Measurements from ENCODE around the gene PPP1R12B. TPM values are rescaled to one million over a fixed set of nuclear protein-coding genes. Genes with fewer than 3 reads are reported as not detected.

PPP1R12B gene
- polyA plus RNA-seq, 1 experiment: 38.6 TPM

DNA sequence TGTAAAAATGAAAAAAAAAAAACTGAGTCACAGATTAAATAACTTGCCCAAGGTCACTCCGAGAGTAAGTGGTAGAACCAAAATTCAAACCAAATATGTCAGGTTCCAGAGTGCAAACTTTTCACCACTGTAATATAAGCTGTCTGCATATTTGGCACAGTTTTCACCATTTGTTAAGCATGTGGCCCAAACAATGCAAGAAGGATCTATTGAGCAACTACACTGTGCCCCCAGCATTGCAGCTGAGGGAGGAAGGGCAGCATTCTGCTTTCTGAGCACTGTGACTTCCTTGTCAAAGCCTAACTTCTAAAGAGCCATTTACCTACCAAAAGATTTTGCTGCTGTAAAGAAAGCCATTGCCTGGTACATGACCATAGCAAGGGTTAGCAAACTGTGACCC lies 228.3 kb downstream of the PPP1R12B start:
- peak; percentile 63 for DNase-seq (ENCODE audit: low read depth, low spot score)
- H3K27ac ChIP-seq (ENCODE audit: low read depth, low read length): peak overlapping the region; percentile 84
- CTCF ChIA-PET: interaction anchor here (0.9 to 5.2 kb wide), 4 partner anchors 15 to 234 kb away, joined by 3 to 29 read pairs (median 4); no protein-coding TSS in a partner anchor
- H3K4me3 ChIP-seq (ENCODE audit: low read depth, low read length): no peak overlapping the region
- TF ChIP-seq, protein P1, sequence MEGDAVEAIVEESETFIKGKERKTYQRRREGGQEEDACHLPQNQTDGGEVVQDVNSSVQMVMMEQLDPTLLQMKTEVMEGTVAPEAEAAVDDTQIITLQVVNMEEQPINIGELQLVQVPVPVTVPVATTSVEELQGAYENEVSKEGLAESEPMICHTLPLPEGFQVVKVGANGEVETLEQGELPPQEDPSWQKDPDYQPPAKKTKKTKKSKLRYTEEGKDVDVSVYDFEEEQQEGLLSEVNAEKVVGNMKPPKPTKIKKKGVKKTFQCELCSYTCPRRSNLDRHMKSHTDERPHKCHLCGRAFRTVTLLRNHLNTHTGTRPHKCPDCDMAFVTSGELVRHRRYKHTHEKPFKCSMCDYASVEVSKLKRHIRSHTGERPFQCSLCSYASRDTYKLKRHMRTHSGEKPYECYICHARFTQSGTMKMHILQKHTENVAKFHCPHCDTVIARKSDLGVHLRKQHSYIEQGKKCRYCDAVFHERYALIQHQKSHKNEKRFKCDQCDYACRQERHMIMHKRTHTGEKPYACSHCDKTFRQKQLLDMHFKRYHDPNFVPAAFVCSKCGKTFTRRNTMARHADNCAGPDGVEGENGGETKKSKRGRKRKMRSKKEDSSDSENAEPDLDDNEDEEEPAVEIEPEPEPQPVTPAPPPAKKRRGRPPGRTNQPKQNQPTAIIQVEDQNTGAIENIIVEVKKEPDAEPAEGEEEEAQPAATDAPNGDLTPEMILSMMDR (IDR thresholded peaks at IDR 0.05; ENCODE audit: low read depth, low read length): no peak
- no peaks in the 10 kb centered on the region for H3K9me3 ChIP-seq (ENCODE audit: control insufficient read depth, insufficient read depth, low read length)
- no peaks in the 10 kb centered on the region for H3K27me3 ChIP-seq (ENCODE audit: control insufficient read depth, insufficient read depth, low read length)
- POLR2A ChIA-PET: interaction anchor here (0.7 to 3.3 kb wide), 4 partner anchors 12 to 597 kb away, joined by 3 to 33 read pairs (median 4); no protein-coding TSS in a partner anchor

- Histone ChIP-seq H3K9me3 (ENCODE audit: control insufficient read depth, insufficient read depth, low read length) (no peaks in the 10 kb centered on the region), H3K27me3 (ENCODE audit: control insufficient read depth, insufficient read depth, low read length) (no peaks in the 10 kb centered on the region), H3K4me3 (ENCODE audit: low read depth, low read length) (no peak overlapping the region), H3K27ac (ENCODE audit: low read depth, low read length) (peak overlapping the region; percentile 84)
- CTCF ChIA-PET: interaction anchor here (1.0 to 5.2 kb wide), 5 partner anchors 9 to 234 kb away, joined by 3 to 29 read pairs (median 4); no protein-coding TSS in a partner anchor
- POLR2A ChIA-PET: interaction anchor here (0.7 to 3.3 kb wide), 7 partner anchors 9 to 596 kb away, joined by 3 to 33 read pairs (median 5); no protein-coding TSS in a partner anchor
- TF ChIP-seq, protein P1 (IDR thresholded peaks at IDR 0.05; ENCODE audit: low read depth, low read length): no peak
- DNase-seq (ENCODE audit: low read depth, low spot score): no peak
These were observed 228.9 kb downstream of the PPP1R12B start for GRCh38 chr1:202577381-202577780.

- Histone ChIP-seq H3K9me3 (ENCODE audit: control insufficient read depth, insufficient read depth, low read length) (no peaks in the 10 kb centered on the region), H3K4me3 (ENCODE audit: low read depth, low read length) (no peak overlapping the region), H3K27ac (ENCODE audit: low read depth, low read length) (peak overlapping the region; percentile 94), H3K27me3 (ENCODE audit: control insufficient read depth, insufficient read depth, low read length) (no peaks in the 10 kb centered on the region)
- TF ChIP-seq, protein P1 (IDR thresholded peaks at IDR 0.05; ENCODE audit: low read depth, low read length): 0 out of 2 replicates have a peak, but pooled peaks have one; percentile 19
- peak; percentile 80 for DNase-seq (ENCODE audit: low read depth, low spot score)
- CTCF ChIA-PET: interaction anchor here (0.8 to 5.2 kb wide), 4 partner anchors 8 to 72 kb away, joined by 3 to 29 read pairs (median 4); no protein-coding TSS in a partner anchor
- POLR2A ChIA-PET: interaction anchor here (0.7 to 3.3 kb wide), 7 partner anchors 8 to 297 kb away, joined by 3 to 33 read pairs (median 5); no protein-coding TSS in a partner anchor
These were observed 229.6 kb downstream of the PPP1R12B start for GRCh38 chr1:202578001-202578504.

DNA sequence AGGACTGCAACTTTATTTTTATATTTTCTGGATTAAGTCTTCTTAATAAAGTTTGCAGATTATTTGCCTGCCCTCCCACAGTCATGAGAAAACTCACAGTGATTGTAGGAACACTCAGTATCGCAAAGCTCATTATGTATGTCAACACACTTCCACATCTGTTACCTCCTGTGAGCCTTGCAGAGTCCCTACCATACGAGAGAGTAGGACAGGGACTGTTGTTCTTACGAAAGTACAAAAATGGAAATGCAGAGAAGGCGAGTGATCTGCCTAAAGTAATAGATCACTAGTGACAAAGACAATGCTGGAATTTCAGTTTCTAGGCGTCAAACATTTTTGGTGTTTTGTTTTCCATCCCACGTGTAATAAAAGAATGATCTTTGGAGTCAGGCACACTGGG lies 230.1 kb downstream of the PPP1R12B start:
- ChIA-PET CTCF (interaction anchor here (0.8 to 5.2 kb wide), 4 partner anchors 8 to 27 kb away, joined by 3 to 29 read pairs (median 4); no protein-coding TSS in a partner anchor), POLR2A (interaction anchor here (0.7 to 3.3 kb wide), 6 partner anchors 8 to 297 kb away, joined by 3 to 33 read pairs (median 4); no protein-coding TSS in a partner anchor)
- Histone ChIP-seq H3K4me3 (ENCODE audit: low read depth, low read length) (no peak overlapping the region), H3K27ac (ENCODE audit: low read depth, low read length) (peak overlapping the region; percentile 94), H3K9me3 (ENCODE audit: control insufficient read depth, insufficient read depth, low read length) (no peaks in the 10 kb centered on the region), H3K27me3 (ENCODE audit: control insufficient read depth, insufficient read depth, low read length) (no peaks in the 10 kb centered on the region)
- DNase-seq (ENCODE audit: low read depth, low spot score): no peak
- TF ChIP-seq, protein P1 (IDR thresholded peaks at IDR 0.05; ENCODE audit: low read depth, low read length): no peak

GRCh38 chr1:202579806-202580205 lies 231.3 kb downstream of the PPP1R12B start:
- ChIA-PET CTCF (interaction anchor here (1.1 to 1.8 kb wide), 2 partner anchors 20 kb away, joined by 4 to 5 read pairs; no protein-coding TSS in a partner anchor), POLR2A (interaction anchor here (1.4 kb wide), 1 partner anchor 9 kb away, joined by 4 read pairs; no protein-coding TSS in a partner anchor)
- Histone ChIP-seq H3K27ac (ENCODE audit: low read depth, low read length) (peak overlapping the region; percentile 94), H3K9me3 (ENCODE audit: control insufficient read depth, insufficient read depth, low read length) (no peaks in the 10 kb centered on the region), H3K4me3 (ENCODE audit: low read depth, low read length) (no peak overlapping the region), H3K27me3 (ENCODE audit: control insufficient read depth, insufficient read depth, low read length) (no peaks in the 10 kb centered on the region)
- peak; percentile 92 for DNase-seq (ENCODE audit: low read depth, low spot score)
- TF ChIP-seq, protein P1 (IDR thresholded peaks at IDR 0.05; ENCODE audit: low read depth, low read length): no peak

Measured in AG04450 (cell line).